ENCODE data around the gene NDUFV1. TPM values are rescaled to one million over a fixed set of nuclear protein-coding genes. Genes with fewer than 3 reads are reported as not detected.
"Not testable (repeated sequence)": the region's sequence is repeated elsewhere in the genome, so short reads cannot be mapped to it uniquely, and the experiment has no call there.

The NDUFV1 gene
- total RNA-seq, 1 donor from 2014 or later = 242 TPM

- peak overlapping the region; percentile 18 for H3K27ac Mint-ChIP-seq
- H3K9me3 Mint-ChIP-seq = no peaks in the 10 kb centered on the region
- intact Hi-C loops (cut with micrococcal nuclease) = loop anchor here (10.0 kb wide), 1 partner anchor 132 kb away; the partner anchor contains the start of gene AIP
- peaks cover 13% of the 10 kb centered on the region for H3K36me3 Mint-ChIP-seq (ENCODE audit: low read depth)
- H3K27me3 Mint-ChIP-seq (ENCODE audit: low read depth) = no peaks in the 10 kb centered on the region
- H3K4me1 Mint-ChIP-seq (ENCODE audit: low read depth) = peaks cover 20% of the 10 kb centered on the region
- no peak for DNase-seq (ENCODE audit: low spot score)
- no peak overlapping the region for H3K4me3 Mint-ChIP-seq (ENCODE audit: low read depth)
These were observed 9.9 kb downstream of the NDUFV1 start for GRCh38 chr11:67616431-67617242.

GRCh38 chr11:67617243-67617953 is 10.7 kb downstream of the NDUFV1 start:
- Mint-ChIP-seq H3K27me3 (ENCODE audit: low read depth) (no peaks in the 10 kb centered on the region), H3K36me3 (ENCODE audit: low read depth) (peaks cover 8% of the 10 kb centered on the region), H3K9me3 (no peaks in the 10 kb centered on the region), H3K27ac (peak overlapping the region; percentile 18), H3K4me3 (ENCODE audit: low read depth) (no peak overlapping the region), H3K4me1 (ENCODE audit: low read depth) (peaks cover 20% of the 10 kb centered on the region)
- DNase-seq (ENCODE audit: low spot score) = no peak
- intact Hi-C loops (cut with micrococcal nuclease) = loop anchor here (10.0 kb wide), 1 partner anchor 133 kb away; the partner anchor contains the start of gene AIP

- not testable (repeated sequence) for DNase-seq (ENCODE audit: low spot score); H3K27me3 Mint-ChIP-seq (ENCODE audit: low read depth); H3K9me3 Mint-ChIP-seq; H3K27ac Mint-ChIP-seq; H3K4me3 Mint-ChIP-seq (ENCODE audit: low read depth); H3K36me3 Mint-ChIP-seq (ENCODE audit: low read depth)
- H3K4me1 Mint-ChIP-seq (ENCODE audit: low read depth) = peaks cover 14% of the 10 kb centered on the region
- intact Hi-C loops (cut with micrococcal nuclease) = loop anchor here (10.0 kb wide), 1 partner anchor 134 kb away; the partner anchor contains the start of gene AIP
These were observed 12.3 kb downstream of the NDUFV1 start for GRCh38 chr11:67618901-67619659.

DNA sequence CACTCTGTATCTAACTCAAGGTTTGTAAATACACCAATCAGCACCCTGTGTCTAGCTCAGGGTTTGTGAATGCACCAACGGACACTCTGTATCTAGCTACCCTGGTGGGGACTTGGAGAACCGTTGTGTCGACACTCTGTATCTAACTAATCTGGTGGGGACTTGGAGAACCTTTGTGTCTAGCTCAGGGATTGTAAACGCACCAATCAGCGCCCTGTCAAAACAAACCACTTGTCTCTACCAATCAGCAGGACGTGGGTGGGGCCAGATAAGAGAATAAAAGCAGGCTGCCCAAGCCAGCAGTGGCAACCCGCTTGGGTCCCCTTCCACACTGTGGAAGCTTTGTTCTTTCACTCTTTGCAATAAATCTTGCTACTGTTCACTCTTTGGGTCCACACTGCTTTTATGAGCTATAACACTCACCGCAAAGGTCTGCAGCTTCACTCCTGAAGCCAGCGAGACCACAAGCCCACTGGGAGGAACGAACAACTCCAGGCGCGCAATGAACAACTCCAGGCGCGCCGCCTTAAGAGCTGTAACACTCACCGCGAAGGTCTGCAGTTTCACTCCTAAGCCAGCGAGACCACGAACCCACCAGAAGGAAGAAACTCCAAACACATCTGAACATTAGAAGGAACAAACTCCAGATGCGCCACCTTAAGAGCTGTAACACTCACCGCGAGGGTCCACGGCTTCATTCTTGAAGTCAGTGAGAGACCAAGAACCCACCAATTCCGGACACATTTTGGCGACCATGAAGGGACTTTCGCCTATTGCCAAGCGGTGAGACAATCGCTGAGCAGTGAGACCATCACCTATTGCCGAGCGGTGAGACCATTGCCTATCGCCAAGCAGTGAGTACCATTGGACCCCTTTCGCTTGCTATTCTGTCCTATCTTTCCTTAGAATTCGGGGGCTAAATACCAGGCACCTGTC is 13.2 kb downstream of the NDUFV1 start:
- H3K9me3 Mint-ChIP-seq; DNase-seq (ENCODE audit: low spot score); H3K27me3 Mint-ChIP-seq (ENCODE audit: low read depth); H3K27ac Mint-ChIP-seq; H3K4me3 Mint-ChIP-seq (ENCODE audit: low read depth); H3K4me1 Mint-ChIP-seq (ENCODE audit: low read depth); H3K36me3 Mint-ChIP-seq (ENCODE audit: low read depth): not testable (repeated sequence)
- intact Hi-C loops (cut with micrococcal nuclease) = loop anchor here (10.0 kb wide), 1 partner anchor 135 kb away; the partner anchor contains the start of gene AIP

DNA sequence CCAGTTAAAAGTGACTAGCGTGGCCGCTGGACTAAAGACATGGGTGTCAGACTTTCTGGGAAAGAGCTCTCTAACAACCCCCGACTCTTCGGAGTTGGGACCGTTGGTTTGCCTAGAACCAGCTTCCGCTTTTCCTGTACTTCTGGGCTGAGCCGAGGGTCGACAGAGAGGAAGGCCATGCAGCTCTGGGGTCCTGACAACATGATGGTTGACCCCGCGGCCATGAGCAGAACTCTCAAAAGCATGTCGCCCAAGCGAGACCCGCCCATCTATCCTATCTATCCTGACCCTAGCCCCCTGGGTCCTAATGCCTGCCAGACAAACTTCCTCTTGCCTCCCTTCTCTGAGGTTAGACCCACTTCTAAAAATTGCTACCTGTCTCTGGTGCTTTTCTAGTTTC is 13.9 kb downstream of the NDUFV1 start:
- H3K36me3 Mint-ChIP-seq (ENCODE audit: low read depth); H3K4me3 Mint-ChIP-seq (ENCODE audit: low read depth); H3K27ac Mint-ChIP-seq; H3K27me3 Mint-ChIP-seq (ENCODE audit: low read depth); H3K9me3 Mint-ChIP-seq; intact Hi-C loops (cut with micrococcal nuclease); DNase-seq (ENCODE audit: low spot score); H3K4me1 Mint-ChIP-seq (ENCODE audit: low read depth): not testable (repeated sequence)

DNA sequence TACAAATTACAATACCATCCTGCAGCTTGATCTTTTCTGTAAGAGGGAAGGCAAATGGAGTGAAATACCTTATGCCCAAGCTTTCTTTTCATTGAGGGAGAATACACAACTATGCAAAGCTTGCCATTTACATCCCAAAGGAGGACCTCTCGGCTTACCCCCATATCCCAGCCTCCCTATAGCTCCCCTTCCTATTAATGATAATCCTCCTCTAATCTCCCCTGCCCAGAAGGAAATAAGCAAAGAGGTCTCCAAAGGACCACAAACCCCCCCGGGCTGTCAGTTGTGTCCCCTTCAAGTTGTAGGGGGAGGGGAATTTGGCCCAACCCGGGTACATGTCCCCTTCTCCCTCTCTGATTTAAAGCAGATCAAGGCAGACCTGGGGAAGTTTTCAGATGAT is 15.2 kb downstream of the NDUFV1 start:
- intact Hi-C loops (cut with micrococcal nuclease); H3K27ac Mint-ChIP-seq; H3K9me3 Mint-ChIP-seq; H3K27me3 Mint-ChIP-seq (ENCODE audit: low read depth); DNase-seq (ENCODE audit: low spot score); H3K4me1 Mint-ChIP-seq (ENCODE audit: low read depth); H3K4me3 Mint-ChIP-seq (ENCODE audit: low read depth); H3K36me3 Mint-ChIP-seq (ENCODE audit: low read depth): not testable (repeated sequence)

GRCh38 chr11:67622905-67623304 is 16.2 kb downstream of the NDUFV1 start:
- H3K27ac Mint-ChIP-seq; H3K4me3 Mint-ChIP-seq (ENCODE audit: low read depth); H3K4me1 Mint-ChIP-seq (ENCODE audit: low read depth); H3K36me3 Mint-ChIP-seq (ENCODE audit: low read depth); H3K9me3 Mint-ChIP-seq; intact Hi-C loops (cut with micrococcal nuclease); DNase-seq (ENCODE audit: low spot score); H3K27me3 Mint-ChIP-seq (ENCODE audit: low read depth): not testable (repeated sequence)

DNA sequence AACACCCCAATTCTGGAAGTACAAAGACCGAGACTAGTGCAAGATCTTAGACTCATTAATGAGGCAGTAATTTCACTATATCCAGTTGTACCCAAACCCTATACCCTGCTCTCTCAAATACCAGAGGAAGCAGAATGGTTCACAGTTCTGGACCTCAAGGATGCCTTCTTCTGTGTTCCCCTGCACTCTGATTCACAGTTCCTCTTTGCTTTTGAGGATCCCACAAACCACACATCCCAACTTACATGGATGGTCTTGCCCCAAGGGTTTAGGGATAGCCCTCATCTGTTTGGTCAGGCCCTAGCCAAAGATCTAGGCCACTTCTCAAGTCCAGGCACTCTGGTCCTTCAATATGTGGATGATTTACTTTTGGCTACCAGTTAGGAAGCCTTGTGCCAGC is 17.1 kb downstream of the NDUFV1 start:
- H3K4me3 Mint-ChIP-seq (ENCODE audit: low read depth); H3K4me1 Mint-ChIP-seq (ENCODE audit: low read depth); H3K27ac Mint-ChIP-seq; H3K36me3 Mint-ChIP-seq (ENCODE audit: low read depth); H3K27me3 Mint-ChIP-seq (ENCODE audit: low read depth); intact Hi-C loops (cut with micrococcal nuclease); H3K9me3 Mint-ChIP-seq; DNase-seq (ENCODE audit: low spot score): not testable (repeated sequence)

DNA sequence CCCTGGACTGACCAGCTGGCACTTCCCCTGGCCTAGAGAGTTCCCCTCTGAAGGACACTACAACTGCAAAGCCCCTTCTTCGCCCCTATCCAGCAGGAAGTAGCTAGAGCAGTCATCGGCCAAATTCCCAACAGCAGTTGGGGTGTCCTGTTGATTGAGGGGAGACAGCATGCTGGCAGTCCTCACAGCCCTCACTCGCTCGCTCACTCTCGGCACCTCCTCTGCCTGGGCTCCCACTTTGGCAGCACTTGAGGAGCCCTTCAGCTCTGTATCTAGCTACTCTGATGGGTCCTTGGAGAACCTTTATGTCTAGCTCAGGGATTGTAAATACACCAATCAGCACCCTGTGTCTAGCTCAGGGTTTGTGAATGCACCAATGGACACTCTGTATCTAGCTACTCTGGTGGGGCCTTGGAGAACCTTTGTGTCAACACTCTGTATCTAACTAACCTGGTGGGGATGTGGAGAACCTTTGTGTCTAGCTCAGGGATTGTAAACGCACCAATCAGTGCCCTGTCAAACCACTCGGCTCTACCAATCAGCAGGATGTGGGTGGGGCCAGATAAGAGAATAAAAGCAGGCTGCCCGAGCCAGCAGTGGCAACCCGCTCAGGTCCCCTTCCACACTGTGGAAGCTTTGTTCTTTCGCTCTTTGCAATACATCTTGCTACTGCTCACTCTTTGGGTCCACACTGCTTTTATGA is 19.5 kb downstream of the NDUFV1 start:
- H3K27ac Mint-ChIP-seq; H3K9me3 Mint-ChIP-seq; H3K27me3 Mint-ChIP-seq (ENCODE audit: low read depth); H3K4me3 Mint-ChIP-seq (ENCODE audit: low read depth); intact Hi-C loops (cut with micrococcal nuclease); H3K36me3 Mint-ChIP-seq (ENCODE audit: low read depth); H3K4me1 Mint-ChIP-seq (ENCODE audit: low read depth); DNase-seq (ENCODE audit: low spot score): not testable (repeated sequence)

DNA sequence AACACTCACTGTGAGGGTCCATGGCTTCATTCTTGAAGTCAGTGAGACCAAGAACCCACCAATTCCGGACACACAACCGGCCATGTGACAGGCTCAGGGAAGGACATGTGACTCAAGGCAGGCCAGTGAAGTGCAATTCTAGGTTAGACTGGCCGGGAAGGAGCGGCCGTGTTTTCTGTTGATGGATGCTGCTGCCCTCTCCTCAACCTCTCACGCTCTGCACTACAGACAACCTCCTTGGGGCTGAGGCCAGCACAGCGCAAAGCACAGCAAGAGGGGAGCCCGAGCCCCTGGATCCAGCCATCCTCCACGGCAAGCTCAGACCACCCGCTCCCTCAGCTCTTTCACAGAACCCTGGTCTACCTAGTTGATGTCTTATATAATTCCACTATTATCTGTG is 20.2 kb downstream of the NDUFV1 start:
- H3K27ac Mint-ChIP-seq = no peak overlapping the region
- intact Hi-C loops (cut with micrococcal nuclease) = no loop called here
- no peaks in the 10 kb centered on the region for H3K27me3 Mint-ChIP-seq (ENCODE audit: low read depth)
- no peaks in the 10 kb centered on the region for H3K9me3 Mint-ChIP-seq
- DNase-seq (ENCODE audit: low spot score) = no peak
- H3K4me1 Mint-ChIP-seq (ENCODE audit: low read depth) = peaks cover 9% of the 10 kb centered on the region
- H3K36me3 Mint-ChIP-seq (ENCODE audit: low read depth) = no peaks in the 10 kb centered on the region
- H3K4me3 Mint-ChIP-seq (ENCODE audit: low read depth) = no peak overlapping the region

- Mint-ChIP-seq H3K27ac (no peak overlapping the region), H3K36me3 (ENCODE audit: low read depth) (no peaks in the 10 kb centered on the region)
These were observed 20.7 kb downstream of the NDUFV1 start for GRCh38 chr11:67627441-67627811.

More at GRCh38 chr11:67627441-67627811, 20.7 kb downstream of the NDUFV1 start:
- DNase-seq (ENCODE audit: low spot score) = no peak
- Mint-ChIP-seq H3K9me3 (no peaks in the 10 kb centered on the region), H3K4me1 (ENCODE audit: low read depth) (peaks cover 9% of the 10 kb centered on the region), H3K4me3 (ENCODE audit: low read depth) (peak overlapping the region; percentile 37), H3K27me3 (ENCODE audit: low read depth) (no peaks in the 10 kb centered on the region)
- intact Hi-C loops (cut with micrococcal nuclease) = no loop called here
